COLO829 (cell line): ENCODE results near the gene GZMM.

Source experiments
- DNase-seq: peaks from one replicate; pipeline ENCODE4 v3.0.0; 2012; ENCODE audit warnings: low spot score

GZMM gene

DNA sequence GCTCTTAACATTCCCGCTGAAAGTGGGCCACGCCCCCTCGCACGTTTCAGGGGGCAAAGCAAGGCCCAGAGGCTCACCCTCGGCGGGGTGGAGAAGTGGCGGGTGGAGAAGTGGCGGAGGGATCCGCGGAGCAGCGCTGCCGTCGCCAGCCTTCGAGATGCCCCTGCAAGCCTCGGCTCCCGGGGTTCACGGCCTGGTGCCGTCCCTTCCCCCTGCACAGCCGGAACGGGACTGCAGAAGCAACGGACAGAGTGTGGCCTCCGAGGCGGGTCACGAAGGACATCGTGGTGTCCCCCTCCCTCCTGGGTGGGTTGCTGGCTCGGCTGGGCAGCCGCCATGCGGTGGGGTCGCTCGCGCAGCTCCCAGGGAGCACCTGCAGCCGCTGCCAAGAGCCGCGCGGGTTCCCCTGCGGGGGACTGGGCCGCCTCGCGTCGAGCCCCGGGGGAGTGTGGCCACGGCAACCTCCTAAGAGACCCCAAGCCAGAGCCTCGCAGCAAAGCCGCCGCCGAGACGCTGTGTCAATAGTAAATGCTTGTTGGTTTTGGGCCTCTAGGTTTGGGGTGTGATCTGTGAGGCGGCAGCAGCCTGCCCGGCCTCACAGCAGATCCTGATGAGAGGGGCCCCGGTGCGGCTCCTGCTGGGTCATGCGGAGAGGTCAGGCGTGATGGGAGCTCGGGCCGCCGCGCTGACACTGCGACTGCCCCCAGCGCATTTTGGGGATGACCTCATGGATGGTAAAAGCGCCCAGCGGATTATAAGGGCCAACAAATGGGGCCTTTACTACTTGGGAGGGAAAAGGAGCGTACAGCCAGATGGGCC lies 31.1 kb upstream of the GZMM start:
- DNase-seq: no peak

DNA sequence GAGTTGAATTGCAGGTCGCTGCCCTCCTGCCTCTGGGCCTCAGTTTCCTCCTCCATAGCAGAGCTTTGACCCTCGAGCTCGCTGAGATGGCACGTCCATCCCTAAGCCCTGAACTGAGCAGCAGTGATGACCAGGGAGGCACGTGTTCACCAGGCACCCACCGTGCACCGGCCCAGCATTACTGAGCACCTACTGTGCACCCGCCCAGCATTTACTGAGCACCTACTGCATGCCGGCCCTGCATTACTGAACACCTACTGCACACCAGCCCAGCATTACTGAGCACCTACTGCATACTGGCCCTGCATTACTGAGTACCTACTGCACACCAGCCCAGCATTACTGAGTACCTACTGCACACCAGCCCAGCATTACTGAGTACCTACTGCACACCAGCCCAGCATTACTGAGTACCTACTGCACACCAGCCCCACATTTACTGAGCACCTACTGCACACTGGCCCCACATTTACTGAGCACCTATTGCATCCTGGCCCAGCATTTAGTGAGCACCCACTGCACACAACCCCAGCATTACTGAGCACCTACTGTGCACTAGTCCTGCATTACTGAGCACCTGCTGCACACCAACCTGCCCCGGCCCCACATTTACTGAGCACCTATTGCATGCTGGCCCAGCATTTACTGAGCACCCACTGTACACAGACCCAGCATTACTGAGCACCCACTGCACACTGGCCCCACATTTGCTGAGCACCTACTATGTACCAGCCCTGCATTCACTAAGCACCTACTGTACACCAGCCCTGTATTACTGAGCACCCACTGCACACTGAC lies 30.3 kb upstream of the GZMM start:
- DNase-seq: no peak

DNA sequence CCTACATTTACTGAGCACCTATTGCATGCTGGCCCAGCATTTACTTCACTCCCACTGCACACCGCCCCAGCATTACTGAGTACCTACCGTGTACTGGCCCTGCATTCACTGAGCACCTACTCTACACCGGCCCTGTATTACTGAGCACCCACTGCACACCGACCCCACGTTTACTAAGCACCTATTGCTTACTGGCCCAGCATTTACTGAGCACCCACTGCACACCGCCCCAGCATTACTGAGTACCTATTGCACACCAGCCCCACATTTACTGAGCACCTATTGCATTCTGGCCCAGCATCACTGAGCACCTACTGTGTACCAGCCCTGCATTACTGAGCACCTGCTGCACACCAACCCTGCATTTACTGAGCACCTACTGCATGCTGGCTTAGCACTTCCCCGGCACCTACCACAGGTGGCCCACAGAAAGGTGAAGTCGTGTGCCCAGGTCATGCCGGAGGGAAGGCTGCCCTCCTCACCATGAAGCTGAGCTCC lies 29.6 kb upstream of the GZMM start:
- DNase-seq: no peak

DNA sequence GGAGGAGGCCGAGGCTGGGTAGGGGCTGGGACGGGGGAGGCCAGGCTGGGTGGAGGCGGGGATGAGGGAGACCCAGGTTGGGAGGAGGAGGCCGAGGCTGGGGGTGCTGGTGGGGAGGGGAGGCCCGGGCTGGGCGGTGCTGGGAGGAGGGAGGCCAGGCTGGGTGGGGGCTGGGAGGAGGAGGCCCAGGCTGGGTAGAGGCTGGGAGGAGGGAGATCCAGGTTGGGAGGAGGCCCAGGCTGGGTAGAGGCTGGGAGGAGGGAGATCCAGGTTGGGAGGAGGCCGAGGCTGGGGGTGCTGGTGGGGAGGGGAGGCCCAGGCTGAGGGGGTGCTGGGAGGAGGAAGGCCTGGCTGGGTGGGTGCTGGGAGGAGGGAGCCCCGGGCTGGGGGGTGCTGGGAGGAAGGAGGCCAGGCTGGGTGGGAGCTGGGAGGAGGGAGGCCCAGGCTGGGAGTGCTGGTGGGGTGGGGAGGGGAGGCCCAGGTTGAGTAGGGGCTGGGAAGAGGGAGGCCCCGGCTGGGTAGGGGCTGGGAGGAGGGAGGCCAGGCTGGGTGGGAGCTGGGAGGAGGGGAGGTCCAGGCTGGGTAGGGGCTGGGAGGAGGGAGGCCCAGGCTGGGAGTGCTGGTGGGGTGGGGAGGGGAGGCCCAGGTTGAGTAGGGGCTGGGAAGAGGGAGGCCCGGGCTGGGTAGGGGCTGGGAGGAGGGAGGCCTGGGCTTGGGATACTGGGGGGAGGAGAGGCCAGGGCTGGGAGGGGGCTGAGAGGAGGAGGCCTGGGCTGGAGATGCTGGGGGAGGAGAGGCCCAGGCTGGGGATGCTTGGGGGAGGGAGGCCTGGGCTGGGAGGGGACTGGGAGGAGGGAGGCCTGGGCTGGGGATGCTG lies 25.9 kb upstream of the GZMM start:
- DNase-seq: no peak

DNA sequence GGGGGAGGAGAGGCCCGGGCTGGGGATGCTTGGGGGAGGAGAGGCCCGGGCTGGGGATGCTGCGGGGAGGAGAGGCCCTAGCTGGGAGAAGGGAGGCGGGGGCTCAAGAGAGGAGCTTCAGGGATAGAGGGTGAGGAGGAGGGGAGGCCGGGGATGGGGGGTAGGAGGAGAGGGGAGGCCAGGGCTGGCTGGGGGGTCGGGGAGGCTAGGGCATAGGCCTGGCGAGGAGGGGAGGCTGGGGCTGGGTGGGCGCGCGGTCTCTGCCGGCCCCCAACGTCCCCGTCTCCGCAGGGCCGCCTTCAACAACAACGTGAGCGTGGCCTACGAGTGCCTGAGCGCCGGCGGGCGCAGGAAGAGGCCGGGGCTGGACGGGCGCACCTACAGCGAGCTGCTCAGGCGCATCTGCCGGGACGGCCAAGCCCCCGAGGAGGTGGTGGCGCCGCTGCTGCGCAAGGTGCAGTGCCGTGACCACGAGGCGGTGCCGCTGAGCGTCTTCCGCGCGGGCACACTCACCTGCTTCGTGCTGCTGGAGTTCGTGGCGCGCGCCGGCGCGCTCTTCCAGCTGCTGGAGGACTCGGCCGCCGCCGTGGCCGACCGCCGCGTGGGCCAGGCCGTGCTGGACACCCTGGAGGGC lies 25.1 kb upstream of the GZMM start:
- no peak for DNase-seq

DNA sequence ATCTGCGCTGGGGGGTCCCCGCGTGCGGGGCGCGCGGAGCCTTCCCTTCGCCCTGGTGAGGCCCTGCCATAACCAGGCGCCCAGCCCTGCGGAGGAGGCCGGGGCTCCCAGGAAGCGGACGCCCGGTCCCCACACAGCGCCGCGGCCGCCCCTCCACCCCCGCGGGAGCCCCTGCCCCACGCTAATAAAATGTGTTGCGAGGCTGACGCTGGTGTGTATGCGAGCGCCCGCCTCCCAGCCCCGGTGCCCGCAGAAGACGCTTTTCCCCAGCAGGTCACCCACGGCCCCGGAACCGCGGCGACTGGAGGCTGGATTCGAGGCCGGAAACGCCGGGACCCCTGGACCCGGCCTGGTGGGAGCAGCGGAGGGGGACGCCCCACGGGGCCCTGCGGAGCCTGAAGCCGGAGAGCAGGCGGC lies 24.4 kb upstream of the GZMM start:
- DNase-seq: no peak

DNA sequence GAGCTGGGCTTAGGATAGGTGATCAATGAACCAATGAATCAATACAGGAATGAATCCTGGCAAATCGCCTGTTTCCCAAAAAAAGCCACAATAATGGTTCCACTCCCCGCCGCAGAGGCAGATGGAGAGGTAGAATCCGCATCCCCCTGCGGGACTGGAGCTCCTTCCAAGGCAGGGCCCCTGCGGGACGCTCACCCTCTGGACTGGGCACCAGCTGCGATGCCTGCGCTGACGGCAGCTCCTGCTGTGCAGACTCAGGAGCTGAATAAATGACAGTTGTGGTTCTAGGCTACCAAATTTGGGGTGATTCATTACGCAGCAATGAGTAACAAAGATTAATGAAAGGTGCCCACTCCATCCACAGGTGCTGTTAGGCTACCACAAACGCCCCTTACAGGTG lies 21.1 kb upstream of the GZMM start:
- no peak for DNase-seq

DNA sequence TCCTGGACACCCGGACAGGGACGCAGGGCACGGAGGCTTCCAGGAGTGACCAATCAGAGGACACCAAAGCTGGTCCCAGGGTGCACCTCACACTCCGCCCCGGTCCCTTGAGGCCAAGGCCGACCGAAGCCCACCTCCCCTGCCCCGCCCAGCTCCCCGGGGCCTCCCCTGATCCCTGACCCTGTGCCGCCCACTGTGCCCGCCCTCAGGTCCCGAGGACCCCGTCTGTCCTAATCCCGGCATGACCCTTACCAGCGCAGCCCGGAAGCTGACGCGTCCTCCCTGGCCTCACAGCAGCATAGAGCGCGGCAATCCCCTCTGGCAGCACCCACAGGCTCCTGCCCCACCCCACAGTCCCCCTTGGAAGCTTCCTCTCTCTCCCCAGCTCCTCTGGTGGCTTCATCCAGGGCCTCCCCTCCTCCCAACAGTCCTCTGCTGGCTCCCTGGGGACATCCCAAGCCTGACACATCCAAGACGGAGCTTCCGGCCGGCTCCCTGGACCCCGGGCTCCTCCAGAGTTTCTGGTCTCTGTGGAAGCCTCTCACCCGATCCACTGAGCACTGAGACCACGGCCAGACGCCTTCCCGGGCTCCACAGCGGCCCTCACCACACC lies 19.7 kb upstream of the GZMM start:
- no peak for DNase-seq

DNA sequence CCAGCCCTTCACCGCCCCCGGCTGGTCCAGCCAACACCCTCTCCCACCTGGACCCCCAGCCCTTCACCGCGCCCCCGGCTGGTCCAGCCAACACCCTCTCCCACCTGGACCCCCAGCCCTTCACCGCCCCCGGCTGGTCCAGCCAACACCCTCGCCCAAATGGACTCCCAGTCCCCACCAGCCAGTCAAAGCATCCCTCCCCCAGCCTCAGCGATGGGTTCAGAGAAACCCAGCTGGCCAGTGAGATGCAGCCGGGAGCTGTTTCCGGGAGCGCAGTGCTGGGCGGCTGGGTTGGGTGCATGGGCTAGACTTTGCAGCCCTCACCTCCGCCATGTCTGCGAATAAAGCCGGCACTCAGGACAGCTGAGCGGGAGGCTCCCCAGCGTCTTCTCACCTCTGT lies 18.8 kb upstream of the GZMM start:
- DNase-seq: no peak

DNA sequence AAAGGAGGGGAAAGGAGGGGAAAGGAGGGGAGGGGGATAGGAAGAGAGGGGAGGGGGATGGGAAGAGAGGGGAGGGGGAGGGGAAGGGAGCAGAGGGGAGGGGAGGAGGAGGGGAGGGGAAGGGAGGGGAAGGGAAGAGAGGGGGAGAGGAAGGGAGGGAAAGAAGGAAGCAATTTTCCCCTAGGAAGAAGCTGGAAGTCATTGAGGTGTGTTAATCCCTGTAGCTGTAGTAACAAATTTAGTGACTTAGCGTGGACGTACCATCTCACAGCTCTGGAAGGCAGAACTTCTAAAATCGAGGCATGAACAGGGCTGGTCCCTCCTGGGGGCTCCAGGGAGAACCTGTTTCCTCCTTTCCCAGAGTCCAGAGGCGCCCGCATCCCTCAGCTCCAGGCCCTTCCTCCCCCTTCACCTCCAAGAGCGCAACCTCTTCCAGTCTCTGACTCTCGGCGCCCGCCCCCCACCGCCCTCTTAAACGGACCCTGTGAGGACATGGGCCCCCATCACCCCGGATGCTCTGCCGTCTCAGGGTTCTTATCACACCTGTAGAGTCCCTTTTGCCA lies 17.9 kb upstream of the GZMM start:
- no peak for DNase-seq

DNA sequence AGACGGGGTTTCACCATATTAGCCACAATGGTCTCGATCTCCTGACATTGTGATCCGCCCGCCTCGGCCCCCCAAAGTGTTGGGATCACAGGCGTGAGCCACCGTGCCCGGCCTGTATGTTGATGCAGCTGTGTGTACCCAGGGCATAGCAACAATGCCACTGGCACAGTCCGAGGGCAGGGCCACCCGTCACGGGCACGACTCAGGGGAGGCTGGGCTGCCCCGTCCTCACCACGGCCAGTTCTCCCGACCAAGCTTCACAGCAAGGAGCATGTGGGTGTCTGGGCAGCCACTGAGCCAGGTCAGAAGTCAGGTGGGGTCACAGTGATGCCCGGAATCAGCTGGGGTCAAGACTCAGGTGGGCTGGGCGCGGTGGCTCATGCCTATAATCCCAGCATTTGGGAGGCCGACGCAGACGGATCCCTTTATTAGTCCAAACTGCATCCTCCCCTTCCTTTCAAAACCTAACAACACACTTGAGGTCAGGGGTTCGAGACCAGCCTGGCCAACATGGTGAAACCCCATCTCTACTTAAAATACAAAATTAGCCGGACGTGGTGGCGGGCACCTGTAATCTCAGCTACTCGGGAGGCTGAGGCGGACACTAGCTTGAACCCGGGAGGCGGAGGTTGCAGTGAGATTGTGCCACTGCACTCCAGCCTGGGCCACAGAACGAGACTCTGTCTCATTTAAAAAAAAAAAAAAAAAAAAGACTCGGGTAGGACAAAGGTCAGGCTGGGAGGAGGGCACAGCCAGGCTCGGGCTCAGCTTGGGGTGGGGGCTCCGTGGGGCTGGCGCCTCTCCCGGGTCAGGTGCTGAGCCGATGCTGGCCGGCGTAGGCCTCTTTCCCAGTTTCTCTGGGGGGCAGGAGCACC lies 13.5 kb upstream of the GZMM start:
- no peak for DNase-seq

DNA sequence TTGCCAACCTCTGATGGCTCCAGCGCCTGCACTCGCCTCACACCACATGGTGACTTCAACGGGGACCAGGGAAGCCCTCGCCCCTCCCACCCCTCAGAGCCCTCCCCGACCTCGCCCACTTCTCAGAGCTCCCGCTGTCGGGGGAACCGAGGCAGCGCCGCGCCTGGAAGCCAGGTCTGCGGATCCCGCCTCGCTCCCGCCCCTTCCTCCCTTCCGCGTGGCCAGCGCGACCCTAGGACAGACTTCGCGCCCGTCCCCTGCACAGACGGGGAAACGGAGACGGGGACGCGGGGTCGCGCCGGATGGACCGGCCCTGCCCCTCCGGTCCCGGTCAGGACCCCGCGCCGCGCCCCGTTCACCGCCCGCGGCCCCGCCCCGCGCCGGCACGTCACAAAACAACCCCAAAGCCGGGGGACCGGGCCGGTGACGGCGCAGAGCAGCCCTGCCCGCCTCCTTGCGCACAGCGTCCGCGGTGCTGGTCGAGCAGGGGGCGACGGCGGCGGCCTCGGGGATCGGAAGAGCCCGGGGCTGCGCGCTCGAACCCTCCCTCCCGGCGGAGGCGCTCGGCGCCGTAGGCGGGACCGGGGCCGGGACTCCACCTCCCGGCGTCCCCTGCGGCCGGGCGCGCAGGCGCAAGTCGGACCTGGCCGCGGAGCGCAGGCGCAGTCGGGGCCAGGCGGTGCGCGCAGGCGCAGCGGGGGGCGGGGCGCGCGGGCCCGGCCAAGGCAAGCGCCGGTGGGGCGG lies 12.7 kb upstream of the GZMM start:
- DNase-seq: peak; percentile 93

DNA sequence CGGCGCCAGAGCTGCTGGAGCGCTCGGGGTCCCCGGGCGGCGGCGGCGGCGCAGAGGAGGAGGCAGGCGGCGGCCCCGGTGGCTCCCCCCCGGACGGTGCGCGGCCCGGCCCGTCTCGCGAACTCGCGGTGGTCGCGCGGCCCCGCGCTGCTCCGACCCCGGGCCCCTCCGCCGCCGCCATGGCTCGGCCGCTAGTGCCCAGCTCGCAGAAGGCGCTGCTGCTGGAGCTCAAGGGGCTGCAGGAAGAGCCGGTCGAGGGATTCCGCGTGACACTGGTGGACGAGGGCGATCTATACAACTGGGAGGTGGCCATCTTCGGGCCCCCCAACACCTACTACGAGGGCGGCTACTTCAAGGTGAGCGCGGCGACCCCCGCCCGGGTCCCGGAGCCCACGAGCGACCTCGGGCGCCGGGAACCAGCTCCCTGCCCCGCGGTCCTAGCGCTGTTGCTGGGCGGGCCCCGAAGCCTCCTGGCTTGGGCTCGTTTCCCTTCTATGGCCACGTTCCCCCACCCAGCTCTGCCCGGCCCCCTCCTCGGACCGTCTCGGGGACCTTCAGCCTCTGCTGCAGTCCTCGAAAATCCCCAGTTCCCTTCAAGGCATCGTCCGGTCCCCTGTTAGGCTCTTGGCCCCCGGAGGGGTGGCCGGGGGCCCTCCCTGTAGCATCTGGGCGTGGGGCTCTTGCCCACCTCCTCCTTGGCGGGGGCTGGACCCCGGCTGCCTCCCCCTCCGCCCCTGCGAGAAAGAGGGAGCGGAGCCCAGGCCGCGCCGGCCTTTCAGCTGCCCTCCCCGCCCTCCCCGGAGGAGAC lies 11.9 kb upstream of the GZMM start, which contains the start of gene CDC34:
Gene CDC34, plus strand, starts transcription at position 8 of the 808 bp plus-strand sequence. Its CDS starts 172 bp downstream, at position 180.
- DNase-seq: no peak

DNA sequence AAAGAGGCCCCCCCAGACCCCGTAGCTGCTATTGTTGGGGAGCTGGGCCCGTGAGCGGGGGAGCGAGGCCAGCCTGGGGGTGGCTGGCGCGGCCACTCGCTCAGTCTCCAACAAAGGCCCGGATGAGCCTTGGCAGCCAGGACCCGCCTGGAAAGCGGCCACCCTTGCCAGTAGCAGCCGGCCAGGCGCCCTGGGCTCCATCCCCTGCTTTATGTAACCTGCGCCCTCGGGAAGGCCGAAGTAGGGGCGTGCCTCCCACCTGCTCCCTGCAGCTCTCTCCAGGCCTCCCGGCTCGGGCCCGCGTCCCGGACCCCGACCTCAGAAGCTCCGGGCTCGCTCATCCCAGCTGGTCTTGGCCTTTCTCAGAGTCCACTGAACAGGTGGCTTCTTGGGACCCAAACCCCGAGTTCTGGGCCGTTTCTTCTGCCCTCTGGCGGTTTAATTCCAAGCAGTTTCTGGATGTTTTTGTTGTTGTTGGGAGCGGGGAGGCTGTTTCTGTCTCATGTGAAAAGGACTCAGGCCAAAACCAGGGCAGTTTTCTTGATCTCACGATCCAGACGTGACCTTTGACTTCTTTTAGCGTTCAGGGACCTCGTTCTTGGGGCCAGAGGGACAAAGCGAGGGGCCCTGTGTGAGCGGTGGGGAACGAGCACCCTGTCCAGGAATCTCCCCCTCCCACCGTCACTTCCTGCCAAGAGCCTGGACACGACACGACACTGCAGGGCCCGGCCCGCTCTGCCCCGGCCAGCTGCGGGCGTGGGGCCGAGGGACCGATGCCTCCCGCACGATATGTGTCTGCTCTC lies 11.1 kb upstream of the GZMM start:
- peak; percentile 28 for DNase-seq

DNA sequence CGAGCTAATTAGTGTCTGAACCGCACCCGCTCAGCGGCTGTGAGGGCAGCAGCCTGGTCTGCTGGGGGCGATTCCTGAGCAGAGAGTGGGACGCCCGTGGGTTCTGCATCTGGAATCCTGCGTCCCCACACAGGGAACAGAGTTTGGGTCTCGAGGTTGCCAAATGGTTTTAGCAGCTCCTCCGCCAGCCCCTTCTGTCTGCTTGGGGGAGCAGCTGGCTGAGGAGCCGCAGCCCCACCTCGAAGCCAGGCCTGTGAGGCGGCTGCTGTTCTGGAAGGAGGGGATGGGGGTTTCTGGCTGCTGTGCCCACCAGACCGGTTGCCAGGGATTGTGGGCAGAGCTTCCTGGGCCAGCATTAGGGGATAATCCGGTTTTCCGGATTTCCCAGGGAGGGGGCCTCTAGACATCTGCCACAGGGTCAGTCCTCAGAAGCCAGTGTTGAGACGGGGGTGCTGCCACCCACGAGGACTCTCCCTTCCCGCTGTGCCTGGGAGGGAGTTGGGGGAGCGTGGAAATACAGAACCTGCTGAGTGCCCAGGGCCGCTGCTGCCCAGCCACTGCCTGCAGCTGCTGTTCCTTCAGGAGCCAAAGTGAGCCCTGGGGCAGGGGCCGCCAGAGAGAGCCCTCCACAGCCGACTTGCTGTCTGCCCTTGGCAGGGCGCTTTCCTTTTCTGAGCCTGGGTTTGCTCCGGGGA lies 10.3 kb upstream of the GZMM start:
- no peak for DNase-seq

DNA sequence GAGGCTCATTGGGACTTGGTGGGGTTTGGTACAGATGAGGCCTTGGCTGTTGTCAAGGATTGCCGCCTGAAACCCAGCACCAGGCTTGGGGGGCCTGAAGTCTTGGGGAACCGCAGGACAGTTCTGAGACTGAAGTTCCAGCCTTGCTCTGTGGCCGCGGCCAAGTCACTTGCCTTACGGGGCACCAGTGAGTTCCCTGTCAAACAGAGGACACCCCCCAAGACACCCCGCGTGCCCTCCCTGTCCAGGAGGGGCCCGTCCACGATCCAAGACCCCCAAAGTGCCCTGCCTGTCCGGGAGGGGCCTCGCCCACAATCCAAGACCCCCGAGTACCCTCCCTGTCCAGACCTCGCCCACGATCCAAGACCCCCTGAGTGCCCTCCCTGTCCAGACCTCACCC lies 9.8 kb upstream of the GZMM start:
- no peak for DNase-seq
